GM18498 (cell line): ENCODE data around the gene TFRC.
"Not testable (repeated sequence)": the region's sequence is repeated elsewhere in the genome, so short reads cannot be mapped to it uniquely, and the experiment has no call there.

Experiments used
- ATAC-seq: cut with Tn5 transposase; IDR thresholded peaks from one replicate; pipeline ENCODE4 v1.9.1; 2021; ENCODE audit warnings: mild to moderate bottlenecking, moderate library complexity; ENCODE audit not compliant: unreplicated experiment

The TFRC gene

GRCh38 chr3:196007744-196008335, 74.0 kb downstream of the TFRC start:
- no peak for ATAC-seq

DNA sequence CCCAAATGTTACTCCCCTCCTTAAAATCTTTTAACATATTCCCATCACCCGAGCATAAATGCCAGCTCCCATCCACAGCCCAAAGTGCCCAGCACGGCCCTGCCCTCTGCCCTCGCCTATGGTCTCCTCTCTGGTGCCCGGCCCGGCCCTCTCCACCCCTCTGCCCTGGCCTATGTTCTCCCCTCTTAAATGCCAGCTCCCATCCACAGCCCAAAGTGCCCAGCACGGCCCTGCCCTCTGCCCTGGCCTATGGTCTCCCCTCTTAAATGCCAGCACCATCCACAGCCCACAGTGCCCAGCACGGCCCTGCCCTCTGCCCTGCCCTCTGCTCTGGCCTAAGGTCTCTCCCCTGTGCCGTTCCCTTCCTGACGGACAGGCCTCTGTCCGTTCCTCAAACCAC, 76.6 kb downstream of the TFRC start:
- not testable (repeated sequence) for ATAC-seq

DNA sequence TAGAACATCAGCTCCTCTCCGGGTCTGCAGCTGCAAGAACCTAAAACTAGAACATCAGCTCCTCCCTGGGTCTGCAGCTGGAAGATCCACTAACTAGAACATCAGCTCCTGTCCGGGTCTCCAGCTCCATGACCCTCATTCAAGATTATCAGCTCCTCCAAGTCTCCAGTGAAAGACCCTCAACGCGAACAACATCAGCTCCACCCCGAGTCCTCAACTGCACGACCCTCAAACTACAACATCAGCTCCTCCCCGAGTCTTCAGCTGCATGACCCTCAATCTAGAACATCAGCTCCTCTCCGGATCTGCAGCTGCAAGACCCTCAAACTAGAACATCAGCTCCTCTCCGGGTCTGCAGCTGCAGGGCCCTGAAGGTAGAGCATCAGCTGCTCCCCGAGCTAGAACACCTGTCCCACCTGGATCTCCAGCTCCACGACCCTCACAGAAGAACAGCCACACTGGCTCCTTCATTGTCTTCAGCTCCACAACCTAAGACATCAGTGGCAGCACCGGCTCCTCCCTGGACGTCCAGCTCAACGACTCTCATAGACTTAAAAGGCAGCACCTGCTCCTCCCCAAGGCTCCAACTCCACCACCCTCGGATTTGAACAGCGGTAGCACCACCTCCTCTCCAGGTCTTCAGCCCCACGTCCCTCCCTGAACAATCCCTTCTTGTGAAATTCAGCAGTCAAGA, 77.4 kb downstream of the TFRC start:
- ATAC-seq = not testable (repeated sequence)

- no peak for ATAC-seq
Measured at GRCh38 chr3:196003611-196004010, 78.3 kb downstream of the TFRC start.

- ATAC-seq = not testable (repeated sequence)
Measured at GRCh38 chr3:196002721-196003120, 79.2 kb downstream of the TFRC start.

GRCh38 chr3:196001240-196001639, 80.7 kb downstream of the TFRC start:
- ATAC-seq = not testable (repeated sequence)

DNA sequence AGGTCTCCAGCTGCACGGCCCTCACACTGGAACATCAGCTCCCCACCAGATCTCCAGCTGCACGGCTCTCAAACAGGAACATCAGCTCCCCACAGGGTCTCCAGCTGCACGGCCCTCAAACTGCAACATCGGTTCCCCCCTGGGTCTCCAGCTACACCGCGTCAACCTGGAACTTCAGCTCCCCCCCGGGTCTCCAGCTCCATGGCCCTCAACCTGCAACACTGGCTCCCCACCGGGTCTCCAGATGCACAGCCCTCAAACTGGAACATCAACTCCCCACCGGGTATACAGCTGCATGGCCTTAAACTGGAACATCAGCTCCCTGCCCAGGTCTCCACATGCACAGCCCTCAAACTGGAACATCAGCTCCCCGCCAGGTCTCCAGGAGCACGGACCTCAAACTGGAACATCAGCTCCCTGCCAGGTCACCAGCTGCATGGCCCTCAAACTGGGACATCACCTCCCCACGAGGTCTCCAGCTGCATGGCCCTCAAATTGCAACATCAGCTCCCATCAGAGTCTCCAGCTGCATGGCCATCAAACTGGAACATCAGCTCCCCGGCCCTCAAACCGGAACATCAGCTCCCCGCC, 81.4 kb downstream of the TFRC start:
- ATAC-seq = not testable (repeated sequence)

GRCh38 chr3:195999896-196000295, 82.0 kb downstream of the TFRC start:
- no peak for ATAC-seq
